Activated CD4-positive, alpha-beta T cell treated with anti-CD3 and anti-CD28 coated beads, Interleukin-2, Interleukin-6, amounts not matched to agents 100 ng/mL and 50 ng/mL, durations not matched to agents 16 hours and 8 hours (primary cell): ENCODE results near the gene DDX4.
"Not testable (repeated sequence)": the region's sequence is repeated elsewhere in the genome, so short reads cannot be mapped to it uniquely, and the experiment has no call there.

Experiments
- DNase-seq: peaks from one replicate; pipeline ENCODE4 v3.0.0-alpha.2; 2020

Gene DDX4

GRCh38 chr5:55731848-55732247, 6.0 kb upstream of the DDX4 start:
- DNase-seq, result no peak

DNA sequence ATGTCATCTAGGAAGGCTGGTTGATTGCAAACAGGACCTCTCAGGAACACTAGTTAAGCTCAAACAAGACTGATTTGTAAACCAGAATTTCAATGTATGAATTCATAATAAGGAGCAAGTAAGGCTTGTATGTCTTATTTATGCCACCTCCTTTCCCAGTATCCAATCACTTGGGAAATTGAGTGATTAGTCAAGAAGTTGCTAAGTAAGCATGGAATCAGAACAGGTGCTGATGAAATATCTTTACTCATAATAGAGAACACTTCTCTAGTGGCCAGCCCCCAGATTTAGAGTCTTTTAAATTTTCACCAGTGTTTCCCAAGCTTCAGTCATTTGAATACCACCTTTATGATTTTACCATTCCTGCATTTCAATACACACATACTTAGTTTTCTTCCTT, 5.3 kb upstream of the DDX4 start:
- no peak for DNase-seq

- no peak for DNase-seq
Measured at GRCh38 chr5:55734658-55735057, 3.2 kb upstream of the DDX4 start.

DNA sequence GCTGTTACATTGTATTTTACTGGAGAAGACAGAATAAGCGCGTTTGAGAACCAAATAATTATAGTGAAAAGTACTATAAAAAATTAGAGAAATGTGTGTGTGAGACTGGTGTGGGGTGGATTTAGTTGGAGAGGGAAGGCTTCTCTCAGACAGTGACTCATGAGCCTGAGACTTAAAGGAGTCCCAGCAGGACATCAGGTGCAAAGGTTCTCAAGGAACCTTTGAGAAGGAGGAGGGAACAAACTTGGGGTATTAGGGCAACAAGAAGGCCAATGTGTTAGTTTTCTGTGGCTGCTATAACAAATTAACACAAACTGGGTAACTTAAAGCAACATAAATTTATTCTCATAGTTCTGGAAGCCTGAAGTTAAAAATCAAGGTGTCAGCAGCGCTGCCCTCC, 4.9 kb downstream of the DDX4 start:
- no peak for DNase-seq

GRCh38 chr5:55747778-55748318, 10.0 kb downstream of the DDX4 start:
- no peak for DNase-seq

- no peak for DNase-seq
Measured at GRCh38 chr5:55749387-55749786, 11.5 kb downstream of the DDX4 start.

GRCh38 chr5:55750063-55750462, 12.2 kb downstream of the DDX4 start:
- no peak for DNase-seq

DNA sequence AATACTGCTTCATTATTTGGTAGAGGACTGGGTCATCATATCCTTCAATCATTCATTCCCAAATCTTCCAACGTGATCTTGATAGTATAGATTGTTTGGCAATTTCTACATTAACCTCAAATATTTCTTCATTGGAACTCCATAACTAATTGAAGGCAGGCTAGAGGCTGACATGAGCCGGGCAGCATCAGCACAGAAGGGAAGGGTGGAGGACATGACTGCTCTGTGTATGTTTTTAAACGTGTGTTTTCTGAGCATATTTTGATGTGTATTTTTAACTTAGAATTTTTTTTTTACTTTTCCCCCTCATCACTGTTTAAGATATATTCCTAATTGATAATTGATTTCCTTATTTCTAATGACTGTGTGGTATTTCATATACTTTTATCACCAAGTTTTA, 12.6 kb downstream of the DDX4 start:
- no peak for DNase-seq

DNA sequence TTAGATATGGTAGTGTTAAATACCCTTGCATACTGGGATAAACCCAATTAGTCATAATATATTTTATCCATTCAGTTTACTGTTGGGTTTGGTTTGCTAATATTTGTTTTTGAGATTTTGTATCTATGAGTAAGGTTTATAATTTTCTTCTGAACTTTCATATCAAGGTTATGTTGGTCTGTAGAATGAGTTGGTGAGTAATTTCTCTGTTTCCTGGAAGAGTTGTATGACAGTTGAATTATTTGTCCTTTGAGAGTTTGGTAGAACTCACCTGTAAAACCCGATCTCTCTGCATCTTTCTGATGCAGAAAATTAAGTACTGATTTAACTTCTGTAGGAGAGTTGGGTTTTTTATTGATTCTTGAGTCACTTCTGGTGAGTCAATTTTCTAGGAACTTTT, 20.4 kb downstream of the DDX4 start:
- DNase-seq, result peak; percentile 13

- no peak for DNase-seq
Measured at GRCh38 chr5:55758714-55759113, 20.9 kb downstream of the DDX4 start.

- DNase-seq, result not testable (repeated sequence)
Measured at GRCh38 chr5:55761721-55762120, 23.9 kb downstream of the DDX4 start.

DNA sequence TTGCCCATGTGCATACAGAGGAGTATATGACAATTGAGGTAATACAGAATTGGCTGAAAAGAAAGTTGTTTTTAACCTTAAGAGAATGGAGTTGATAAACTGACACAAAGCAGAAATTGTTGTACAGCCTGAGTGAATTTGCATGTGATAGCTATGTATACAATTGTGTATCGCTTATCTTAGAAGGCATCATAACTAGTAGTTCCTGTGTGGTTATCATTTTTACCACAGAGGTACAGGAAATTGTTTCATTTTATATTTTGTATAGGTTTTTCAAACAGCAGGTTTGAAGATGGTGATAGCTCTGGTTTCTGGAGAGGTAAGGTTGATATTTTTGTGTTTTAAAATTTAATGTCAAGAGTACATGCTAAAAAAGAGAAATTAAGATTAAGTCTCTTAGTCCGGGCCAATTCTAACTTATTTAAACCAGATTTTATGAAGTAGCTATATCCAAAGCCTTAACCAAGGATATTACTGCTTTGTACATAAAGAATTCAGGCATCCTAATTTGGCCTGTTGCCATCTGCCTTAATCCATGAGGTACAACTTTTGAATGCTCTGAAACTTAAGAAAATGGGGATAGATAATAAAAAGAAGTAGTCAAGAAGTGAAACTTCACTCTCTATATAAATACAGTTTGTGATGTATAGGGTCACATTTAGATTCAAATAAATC, 26.0 kb downstream of the DDX4 start:
- DNase-seq, result peak; percentile 54

DNA sequence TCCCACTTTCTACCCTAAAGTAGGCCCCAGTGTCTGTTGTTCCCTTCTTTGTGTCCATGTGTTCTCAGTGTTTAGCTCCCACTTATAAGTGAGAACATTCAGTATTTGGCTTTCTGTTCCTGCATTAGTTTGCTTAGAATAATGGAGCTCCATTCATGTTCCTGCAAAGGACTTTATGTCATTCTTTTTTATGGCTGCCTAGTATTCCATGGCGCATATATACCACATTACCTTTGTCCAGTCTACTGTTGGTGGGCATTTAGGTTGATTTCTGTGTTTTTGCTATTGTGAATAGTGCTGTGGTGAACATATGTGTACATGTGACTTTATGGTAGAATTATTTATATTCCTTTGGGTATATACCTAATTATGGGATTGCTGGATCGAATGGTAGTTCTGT, 30.4 kb downstream of the DDX4 start:
- DNase-seq, result no peak

- DNase-seq, result peak; percentile 66
Measured at GRCh38 chr5:55771175-55771655, 33.4 kb downstream of the DDX4 start.

GRCh38 chr5:55773057-55773456, 35.2 kb downstream of the DDX4 start:
- DNase-seq, result no peak

GRCh38 chr5:55777332-55777731, 39.5 kb downstream of the DDX4 start:
- DNase-seq, result no peak

GRCh38 chr5:55800924-55801323, 63.1 kb downstream of the DDX4 start:
- DNase-seq, result no peak

DNA sequence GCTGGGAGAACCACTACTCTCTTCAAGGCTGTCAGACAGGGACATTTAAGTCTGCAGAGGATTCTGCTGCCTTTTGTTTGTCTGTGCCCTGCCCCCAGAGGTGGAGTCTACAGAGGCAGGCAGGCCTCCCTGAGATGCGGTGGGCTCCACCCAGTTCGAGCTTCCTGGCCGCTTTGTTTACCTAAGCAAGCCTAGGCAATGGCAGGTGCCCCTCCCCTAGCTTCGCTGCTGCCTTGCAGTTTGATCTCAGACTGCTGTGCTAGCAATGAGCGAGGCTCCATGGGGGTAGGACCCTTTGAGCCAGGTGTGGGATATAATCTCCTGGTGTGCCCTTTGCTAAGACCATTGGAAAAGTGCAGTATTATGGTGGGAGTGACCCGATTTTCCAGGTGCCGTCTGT, 71.0 kb downstream of the DDX4 start:
- not testable (repeated sequence) for DNase-seq

DNA sequence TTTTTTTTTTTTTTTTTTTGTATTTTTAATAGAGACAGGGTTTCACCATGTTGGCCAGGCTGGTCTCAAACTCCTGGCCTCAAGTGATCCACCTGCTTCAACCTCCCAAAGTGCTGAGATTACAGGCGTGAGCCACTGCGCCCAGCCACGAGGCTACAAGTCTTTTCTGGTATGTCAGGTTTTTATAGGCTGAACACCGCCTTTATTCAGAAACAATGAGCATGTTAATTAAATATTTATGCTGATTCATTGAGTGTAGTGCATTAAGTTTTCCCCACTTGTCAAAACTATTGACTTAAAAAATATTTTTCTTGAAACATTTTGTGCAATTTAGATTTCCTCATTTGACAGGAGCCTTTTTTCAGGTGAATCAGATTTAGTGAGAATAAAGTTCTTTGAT, 78.1 kb downstream of the DDX4 start:
- not testable (repeated sequence) for DNase-seq

GRCh38 chr5:55816342-55816741, 78.5 kb downstream of the DDX4 start:
- no peak for DNase-seq

DNA sequence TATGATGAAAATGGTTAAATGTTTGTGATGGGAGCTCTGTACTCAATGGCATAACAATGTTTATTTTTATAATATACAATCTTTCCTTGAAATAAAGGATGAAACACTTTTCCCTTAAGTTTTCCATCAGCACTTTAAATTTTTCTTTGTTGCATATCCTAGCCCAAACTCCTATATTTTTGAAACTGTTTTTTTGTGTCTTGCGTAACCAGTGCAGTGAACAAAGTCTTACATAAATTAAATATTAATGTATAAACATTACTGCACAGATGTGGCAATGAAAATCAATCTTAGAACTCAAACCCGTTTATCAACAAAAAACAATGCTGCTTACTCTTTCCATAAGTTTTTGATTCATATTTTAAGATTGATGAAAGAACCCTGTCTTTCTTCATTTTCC, 79.2 kb downstream of the DDX4 start:
- no peak for DNase-seq

- no peak for DNase-seq
Measured at GRCh38 chr5:55820488-55820887, 82.6 kb downstream of the DDX4 start.

DNA sequence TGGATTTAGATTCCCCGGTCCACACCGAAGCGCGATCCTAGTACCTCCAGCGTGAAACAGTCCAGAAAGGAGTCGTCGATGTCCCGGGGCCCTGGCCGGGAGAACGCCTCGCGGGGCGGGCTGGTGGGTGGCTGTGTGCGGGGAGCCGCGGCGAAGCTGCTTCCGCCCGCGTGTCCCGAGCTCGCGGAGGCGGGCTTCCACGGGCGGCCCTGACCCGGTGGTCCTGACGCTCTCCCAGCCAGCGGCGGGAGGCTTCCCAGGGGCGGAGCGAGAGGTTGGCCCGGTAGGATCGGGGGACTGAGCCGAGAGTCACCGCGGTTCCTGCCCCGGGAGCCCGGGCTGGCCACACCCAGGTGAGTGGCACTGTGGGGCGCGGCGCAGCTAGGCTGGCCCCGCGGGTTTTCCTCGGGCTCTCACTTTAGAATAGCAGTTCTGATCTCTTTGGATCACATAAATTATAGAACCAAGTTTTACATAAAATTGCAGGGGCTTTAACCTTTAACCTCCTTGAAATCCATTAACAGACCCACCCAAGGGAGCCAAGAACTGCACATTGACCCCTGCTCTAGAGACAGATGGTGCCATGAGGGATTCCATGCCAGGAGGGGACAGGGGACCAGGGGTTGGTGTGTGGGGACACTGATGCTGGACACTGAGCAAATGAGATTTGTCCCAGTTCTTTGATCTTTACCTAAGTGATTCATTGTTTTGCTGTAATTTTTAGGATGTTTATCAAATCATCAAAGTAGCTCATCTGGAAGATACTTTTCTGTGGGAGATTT, 84.1 kb downstream of the DDX4 start:
- peak; percentile 3 for DNase-seq

DNA sequence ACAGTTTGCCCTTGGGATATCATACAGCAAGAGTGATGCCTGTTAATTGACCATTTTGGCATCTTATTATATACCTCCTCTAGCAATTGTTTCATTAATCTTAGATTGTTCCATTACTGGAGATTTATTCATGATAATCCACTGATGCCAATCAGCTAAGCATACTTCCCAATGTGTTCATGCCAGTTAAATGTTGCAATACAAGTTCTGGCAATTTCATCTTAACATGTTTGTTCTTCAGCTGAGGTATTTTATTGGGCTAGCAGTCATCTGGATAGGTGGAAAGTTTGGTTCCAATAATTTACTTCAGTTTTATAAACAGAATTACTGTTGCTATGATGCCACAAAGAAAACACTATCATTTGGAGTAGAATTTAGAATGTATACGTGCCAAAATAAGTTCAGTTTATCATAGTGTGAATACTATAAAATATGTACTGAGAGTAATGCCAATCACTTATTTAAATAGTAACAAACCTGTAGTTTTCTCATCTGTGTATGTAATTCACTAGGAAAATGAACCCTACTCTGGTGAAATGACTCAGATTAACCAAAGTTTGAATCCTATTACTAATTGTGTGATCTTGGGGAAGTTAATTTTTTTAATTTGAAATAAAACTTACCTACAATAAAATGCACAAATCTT, 85.4 kb downstream of the DDX4 start:
- DNase-seq, result peak; percentile 4
